HG03175 (cell line): Measurements from ENCODE around the gene ATAT1.
"Not testable (repeated sequence)": the region's sequence is repeated elsewhere in the genome, so short reads cannot be mapped to it uniquely, and the experiment has no call there.

Source experiments
- ATAC-seq: cut with Tn5 transposase; IDR thresholded peaks from one replicate; pipeline ENCODE4 v1.9.1; 2021; ENCODE audit warnings: mild to moderate bottlenecking, moderate library complexity; ENCODE audit not compliant: unreplicated experiment

ATAT1 gene

DNA sequence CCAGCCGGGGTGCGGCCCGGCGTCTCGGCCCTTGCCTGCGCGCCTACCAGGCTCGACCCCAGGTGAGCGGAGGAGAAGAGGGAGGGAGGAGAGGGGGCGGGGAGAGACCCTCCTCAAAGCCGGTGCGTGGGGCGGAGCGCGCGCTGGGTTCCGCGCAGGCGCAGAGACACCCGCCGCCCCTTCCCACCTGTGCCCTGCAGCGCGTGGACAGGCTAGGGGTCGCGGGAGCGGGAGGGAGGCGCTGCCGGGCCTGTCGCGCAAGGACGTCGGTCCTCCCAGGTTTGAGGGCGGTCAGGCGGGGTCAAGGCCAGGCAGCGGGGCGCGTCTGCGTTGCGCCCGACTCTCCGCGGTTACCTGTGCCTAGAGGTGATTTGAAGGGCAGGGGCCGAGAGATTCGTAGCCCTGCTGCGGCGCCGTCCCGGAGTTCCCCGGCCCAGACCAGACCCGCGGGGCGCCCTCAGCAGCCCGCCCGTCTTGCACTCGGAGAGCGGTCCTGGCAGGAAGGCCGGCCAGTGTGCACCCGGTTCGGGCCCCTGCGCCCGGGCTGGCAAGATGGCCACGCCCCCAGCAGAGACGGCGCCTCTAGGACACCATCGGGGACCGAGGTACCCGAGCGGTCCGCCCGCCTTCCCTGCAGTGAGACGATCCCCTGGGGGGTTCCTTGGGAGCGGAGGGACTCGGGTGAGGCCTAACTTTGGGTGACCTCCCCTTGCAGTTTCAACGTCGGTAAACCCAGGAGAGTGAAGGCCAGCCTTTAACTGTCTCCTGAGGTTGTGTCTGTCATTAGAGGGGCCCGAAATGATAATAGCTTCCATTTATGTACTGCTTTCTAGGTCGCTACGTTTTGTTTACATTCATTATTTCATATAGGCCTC is 20.8 kb downstream of the ATAT1 start:
- ATAC-seq, result peak; percentile 61

DNA sequence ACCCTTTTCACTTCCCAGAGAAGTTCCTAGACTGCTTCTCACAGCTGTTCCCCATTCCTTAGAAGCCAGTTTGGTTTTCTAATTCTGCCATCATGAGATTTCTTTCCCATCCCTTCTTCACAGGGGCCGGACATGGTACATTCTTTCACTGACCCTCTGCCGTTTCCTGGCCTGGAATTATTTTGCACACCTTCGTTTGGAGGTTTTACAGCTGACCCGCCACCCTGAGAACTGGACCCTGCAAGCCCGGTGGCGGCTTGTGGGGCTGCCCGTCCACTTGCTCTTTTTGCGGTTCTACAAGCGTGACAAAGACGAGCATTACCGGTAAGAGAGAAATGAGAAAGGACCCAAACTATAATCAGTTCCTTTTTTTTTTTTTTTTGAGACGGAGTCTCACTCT is 24.5 kb downstream of the ATAT1 start:
- no peak for ATAC-seq

DNA sequence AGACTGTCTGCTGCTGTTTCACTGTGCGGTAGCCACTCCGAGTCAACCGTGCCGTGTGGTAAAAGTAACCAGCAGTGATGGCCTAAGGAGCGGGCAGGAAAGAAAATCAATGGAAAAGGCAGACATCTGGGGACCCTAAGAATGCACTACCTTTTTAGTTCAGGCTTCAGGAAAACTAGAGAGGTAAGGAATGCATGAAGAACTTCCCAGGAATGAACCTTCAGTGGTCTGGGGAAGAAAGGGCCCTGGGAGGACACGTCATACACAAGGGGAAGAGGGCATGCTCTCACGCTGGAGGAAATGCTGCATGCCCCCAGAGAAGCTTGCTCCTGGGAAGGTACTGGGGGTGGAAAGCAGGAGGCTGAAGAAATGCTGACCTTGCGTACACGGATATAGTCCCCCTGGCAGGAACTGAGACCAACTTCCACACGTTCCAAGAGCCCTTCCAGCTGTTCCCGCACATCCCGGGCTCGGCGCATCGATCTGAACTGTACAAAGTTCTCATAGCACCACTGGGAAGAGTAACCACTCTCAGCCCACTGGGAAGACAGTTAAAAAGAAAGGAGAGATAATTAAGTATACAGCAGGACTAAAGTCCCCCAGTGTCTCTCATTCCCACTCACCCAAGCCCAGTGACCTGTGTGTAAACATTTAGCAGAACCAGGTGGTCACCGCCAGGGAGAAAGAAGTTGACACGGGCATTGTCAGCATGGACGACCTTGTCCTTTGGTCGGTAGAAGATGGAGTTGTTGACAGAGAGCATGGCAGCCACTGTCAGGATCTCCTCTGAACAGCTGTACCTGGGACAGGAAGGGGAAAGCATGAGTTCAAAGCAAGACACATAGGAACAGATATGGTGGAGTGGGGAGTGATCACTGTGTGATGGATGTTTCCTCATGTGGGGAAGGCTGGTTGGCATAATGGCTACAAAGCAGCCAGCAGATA is 28.4 kb downstream of the ATAT1 start:
- no peak for ATAC-seq

DNA sequence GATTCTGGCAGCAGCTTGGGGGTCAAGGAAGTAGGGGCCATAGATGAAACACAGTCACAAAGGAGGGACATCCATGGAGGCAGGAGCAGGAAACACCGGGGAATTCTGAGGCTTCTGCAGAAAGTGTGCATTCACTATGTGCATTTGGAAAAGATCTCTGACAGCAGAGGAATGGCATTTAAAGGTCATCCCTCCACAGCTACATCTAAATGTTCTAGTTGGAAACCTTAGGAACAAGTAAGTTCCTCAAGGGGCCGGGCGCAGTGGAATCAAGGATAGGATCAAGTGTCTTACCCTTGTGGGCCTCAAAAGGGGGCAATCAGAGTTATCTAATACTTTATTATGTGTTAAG is 29.0 kb downstream of the ATAT1 start:
- ATAC-seq, result no peak

DNA sequence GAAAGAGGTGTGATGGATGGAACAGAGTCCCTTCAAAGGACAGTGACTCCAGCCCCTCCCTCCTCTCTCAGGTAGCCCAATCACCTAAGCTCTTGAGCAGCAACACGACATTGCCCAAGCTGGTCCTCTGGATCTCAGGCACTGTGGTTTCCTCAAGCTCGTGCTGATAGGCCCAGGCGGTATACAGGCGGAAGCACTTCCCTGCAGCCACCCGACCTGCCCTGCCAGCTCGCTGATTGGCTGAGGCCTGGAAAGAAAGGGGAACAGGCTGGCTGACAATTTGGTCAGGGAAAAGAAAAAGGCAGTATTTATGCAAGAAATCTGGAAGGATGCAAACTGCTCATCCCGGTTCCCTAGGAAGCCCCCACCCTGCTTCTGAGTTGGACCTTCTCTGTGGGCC is 29.8 kb downstream of the ATAT1 start:
- ATAC-seq, result no peak

DNA sequence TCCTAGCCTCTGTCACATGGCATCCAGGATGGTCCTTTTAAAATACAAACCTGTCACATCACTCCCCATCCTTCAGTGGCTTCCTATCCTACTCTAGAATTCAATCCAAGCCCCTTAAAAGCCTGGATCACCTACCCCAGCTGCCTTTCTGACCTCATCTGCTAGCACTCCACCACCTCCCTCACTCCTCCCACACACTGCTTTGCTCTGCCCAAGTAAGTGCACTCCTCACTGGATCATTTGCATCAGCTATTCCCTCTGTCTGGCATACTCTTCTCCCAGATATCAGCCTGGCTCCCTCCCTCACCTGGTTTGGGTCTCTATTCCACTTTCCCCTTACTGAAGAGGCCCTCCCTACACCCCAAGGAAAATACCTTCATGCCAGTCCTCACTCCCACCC is 30.8 kb downstream of the ATAT1 start:
- ATAC-seq, result no peak

DNA sequence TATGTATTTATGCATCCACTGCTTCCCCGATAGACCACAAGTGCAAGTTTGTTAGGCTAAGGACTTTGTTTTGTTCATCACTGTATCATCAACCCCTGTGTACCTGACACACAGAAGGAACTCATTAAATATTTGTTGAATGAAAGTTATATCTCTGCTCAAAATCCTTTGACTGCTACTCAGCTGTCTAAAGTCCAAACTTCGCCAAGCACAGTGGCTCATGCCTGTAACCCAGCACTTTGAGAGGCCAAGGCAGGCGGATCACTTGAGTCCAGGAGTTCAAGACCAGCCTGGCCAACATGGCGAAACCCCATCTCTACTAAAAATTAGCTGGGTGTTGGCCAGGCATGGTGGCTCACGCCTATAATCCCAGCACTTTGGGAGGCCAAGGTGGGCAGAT is 31.2 kb downstream of the ATAT1 start:
- not testable (repeated sequence) for ATAC-seq

DNA sequence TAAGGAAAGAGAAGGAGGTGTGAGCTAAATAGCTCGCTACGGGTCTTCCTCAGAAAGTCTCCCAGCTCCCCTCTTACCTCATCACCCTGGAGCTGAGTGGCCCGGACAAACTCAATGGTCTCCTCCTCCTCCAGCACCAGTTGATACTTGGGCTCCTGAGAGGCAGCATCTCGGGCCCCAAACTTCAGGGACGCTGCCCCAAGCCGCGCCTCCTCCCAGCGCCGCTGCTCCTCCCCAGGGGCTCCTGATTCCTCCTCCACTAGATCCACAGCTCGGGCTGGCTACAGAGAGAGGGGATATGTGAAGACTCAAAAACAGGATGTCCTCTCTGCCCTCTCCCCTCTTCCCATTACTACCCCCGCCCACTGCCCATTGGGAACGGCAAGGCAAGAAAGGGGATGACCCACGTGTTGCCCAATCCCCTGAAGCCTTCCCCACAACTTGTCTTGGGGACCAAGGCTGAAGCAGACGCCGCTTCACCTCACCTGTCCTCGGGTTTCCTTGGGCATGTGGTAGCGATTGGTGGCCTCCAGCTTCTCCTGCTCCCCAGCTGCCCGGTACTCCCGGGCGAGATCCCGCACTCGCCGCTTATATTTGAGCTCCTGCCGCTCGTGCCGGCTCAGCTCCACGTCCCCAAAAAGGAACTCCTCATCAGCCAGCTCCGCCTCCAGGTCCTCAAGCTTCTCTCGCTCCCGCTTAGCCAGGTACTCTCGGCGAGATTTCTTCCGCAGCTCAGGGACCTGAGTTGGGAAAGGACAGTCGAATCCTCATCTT is 38.5 kb downstream of the ATAT1 start:
- no peak for ATAC-seq

DNA sequence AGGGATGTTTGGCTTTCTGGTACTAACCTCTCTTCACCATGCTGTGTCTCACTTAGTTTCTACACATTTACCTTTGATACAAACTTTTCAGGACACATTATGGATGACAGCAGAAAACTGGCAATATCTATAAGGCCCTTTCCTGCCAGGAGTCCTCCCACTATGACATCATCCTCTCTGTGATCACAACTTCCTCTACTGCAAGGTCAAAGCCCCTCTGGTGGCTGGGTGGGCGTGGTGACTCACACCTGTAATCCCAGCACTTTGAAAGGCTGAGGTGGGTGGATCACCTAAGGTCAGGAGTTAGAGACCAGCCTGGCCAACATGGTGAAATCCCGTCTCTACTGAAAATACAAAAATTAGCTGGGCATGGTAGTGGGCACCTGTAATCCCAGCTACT is 39.6 kb downstream of the ATAT1 start:
- not testable (repeated sequence) for ATAC-seq

DNA sequence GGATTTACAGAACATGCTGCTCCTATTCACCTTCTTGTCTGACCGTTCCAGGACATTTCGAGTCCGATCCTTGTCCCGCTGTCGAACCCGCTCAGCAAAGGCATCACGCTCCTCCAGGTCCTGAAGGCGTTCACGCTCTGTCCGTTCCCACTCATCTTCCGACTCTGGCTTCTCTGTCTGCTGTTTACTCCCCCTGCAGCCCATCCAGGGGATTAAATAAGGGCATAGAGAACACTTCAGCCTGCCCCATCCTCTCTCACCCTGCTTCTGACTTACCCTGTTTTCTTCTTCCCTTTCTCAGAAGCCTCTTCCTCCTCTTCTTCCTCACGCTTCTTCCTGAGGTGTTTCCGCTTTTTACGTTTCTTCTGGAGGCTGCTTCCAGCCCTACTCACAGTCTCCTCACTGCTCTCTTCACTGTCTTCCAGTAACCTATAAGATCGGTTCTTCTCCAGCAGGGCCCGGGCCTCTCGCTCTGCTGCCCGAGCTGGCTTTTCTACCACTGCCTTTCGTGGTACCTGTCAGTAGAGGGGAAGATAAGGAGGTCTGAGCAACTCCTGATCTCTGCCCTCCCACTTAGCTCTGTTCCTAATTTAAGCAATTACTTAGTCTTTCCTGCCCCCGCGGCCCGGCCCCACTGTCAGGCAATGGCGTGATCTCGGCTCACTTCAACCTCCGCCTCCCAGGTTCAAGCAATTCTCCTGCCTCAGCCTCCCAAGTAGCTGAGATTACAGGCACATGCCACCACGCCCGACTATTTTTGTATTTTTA is 44.3 kb downstream of the ATAT1 start:
- ATAC-seq, result no peak

DNA sequence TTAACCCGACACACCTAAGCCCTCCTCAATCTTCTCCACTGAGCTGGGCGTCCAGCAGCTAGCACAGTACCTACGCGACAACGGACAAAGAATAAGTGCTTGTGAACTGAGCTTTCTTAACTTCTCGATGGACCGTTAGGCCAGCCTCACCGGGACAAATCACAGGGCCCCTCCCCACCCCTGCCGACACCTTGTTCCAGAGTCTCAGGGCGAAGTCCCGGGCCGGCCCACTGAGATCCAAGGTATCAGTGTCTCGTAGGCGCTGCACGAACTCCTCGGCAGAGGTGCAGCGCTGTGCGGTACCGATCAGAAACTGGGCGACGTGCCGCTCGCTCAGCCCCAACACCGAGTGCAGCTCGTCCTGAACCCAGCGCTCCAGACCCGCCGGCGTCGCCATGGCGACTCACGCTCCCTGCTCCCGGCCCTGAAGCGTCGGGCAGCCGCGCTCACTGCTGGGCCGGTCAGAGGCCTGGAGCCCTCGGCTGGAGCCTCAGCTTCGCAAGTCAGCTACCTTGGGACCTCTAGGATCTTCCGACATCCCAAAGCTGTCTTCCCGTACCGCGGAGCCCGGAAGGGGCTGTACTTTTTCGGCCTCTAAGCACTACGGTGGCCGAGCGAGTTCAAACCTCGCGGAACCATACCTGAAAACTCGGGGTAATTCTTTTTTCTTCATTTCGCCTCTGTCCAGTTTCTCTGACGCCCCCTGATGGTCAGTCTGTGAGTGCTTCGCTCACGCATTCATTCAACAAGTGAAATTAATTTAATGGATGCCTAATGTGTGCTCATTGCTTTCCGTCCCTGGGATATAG is 46.0 kb downstream of the ATAT1 start, which contains the start of gene DHX16:
Gene DHX16, minus strand, starts transcription at position 562 of the 809 bp plus-strand sequence. Its CDS starts 165 bp downstream, at position 397.
- ATAC-seq, result peak; percentile 80

DNA sequence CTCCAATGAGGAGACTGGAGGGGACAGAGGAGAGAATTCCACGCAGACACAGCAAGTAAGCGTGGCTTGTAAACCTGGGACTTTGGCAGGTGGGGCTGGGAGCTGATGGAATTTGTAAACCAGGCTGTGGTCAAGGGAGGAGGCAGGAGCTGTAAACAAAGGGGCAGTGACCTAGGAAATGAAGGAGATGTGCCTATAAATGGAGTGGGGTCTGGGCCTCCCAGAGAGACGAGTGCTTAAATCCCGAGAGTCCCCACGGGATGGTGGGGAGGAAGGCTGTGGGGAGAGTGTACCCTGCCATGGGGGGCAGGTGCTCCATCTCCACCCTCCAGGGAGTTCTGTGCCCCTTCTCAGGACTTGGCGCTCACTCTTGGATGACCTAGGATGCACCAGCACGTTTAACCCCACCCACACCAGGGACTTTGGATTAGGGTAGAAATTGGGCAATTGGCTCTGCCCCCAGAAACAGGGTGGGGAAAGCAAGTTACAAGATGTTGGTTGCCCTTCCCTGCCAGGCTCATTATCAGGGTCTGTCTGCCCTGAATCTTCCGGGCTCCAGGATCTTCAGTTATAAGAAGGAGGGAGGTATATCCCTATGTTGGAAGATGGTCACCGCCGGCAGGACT is 50.1 kb downstream of the ATAT1 start:
- no peak for ATAC-seq

DNA sequence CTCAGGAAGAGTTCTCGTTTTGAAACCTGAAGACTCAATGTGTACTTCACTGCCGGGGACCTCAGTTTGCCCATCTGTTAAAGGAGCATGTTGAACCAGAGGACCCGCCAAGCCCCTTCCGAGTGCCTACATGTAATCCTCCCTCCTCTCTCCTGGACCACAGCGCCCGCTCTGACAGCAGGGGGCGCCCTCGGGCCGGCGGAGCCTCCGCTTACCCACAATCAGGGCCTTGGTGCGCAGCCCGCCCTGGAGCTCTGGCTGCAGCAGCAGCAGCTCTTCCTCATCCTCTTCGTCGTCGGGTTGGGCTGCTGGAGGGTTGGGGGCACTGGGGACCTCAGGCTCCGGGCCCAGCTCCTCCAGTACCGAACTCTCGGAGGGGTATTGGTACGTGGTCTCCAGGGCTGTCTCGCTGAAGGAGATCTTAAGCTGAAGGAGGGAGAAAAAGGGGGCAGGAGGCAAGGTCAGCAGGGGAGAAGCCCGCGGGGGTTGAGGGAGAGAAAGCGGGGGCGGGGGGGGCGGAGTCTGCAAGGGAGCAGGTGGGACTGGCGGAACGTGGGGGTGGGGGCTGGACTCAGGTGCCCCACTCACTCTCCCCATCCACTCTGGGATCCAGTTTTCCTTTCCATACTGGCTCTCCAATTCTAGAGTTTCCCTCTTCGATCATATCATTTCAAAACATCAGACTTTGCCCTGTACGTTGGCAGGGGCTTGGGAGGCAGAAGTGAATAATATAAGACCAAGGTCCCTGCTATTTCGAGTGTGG is 52.5 kb downstream of the ATAT1 start:
- no peak for ATAC-seq

DNA sequence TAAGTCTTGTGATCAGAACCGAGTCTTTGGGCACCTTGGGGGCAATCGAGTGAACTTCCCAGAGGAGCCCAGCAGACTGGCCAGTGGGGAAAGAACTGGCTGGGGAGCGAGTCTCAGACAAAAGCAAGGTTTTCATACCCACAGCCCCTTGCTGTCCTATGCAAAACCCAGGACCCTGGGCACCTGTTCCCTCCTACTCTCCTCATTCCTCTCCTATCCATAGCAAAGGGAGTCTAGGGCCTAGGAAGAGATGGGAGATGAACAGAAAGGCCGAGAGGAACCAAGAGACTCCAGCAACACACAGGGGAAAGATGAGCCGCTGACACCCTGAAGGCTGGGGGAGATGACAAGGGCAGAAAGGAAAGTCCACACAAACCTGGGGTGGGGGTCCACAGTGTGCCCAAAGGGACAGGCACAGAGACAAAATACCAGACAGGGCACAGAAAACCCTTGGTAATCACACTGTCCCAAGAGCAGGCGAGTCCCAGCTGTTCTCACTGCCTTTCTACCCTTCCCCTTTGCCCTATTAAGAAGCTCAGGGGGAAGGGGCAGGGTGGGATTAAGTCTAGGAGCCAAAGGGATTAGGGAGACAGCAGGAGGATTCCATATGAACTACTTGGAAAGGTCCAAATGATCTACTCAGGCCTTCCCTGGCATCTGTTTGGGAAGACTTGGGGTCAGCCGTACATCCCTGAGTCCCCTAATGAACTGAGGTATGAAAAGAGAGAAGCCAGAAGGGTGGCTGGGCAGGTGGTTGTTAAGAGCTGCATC is 53.3 kb downstream of the ATAT1 start:
- no peak for ATAC-seq

DNA sequence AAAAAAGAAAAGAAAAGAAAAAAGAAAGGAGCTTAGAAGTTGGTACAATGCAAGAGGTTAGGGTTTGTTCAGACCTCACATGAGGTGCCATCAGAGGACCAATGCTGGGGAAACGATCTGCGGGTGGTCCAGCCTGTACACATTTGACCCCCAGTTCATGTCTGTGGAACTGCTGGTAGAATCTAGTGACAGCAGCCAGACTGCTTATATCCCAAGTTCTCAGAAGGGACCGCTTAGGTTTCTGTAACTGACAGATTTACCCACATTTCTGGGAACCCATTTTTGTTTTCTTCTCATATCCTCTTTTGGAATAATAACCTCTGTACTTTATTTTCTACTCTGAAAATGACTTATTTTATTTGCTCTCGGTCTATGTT is 55.1 kb downstream of the ATAT1 start:
- no peak for ATAC-seq

DNA sequence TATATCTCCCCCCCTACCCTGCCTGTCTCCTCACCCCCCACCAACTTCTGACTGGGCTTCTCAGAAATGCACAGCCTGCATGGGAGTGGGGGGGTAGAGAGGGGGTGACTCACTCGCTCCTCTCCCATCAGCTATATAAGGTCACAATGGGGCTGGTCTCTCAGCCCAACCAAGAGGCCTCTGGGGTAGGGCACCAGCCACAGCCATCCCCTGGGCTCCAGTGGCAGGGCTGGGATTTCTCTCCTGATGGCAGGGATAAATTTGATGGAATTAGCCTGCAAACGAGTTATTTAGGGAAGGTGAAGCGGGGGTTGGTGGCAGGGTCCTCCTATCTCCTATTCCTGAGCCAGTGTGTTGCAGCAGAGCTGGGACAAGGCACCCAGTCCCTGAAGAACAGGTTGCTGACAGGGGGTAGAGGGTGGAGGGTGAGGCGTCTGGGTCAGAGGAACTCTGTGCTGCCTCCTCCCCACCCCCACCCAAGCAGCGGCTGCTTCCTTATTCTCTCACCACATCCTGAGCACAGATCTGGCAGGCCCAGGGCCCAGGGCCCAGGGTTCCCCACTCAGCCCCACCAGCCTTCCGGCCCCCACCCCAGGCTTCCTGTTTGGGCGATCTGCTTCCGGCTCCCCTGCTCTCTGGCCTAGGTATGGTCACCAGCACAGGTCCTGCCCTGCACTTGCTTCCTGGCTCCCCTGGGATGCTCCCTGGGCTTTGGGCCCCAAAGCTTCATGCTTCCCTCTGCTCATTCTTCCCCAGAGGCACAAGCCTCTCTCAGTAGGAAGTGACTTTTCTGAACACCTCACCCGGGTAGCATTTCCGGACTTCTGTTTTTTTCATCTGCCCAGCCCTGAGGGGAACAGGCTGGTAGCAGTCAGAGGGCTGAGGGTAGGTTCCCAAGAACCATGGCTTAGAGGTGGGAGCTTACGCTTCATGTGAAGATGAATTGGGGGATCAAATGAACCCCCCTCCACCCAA is 55.8 kb downstream of the ATAT1 start:
- ATAC-seq, result peak; percentile 44
